LNCAP (cell line): Measurements from ENCODE around the gene ARHGEF16.
A peak's percentile ranks its signal among the peaks of the same experiment; 100 is the strongest.

Source experiments
- CTCF ChIP-seq: fragments of 450-650 bp; IDR thresholded peaks from 2 replicates; pipeline ENCODE4 v1.5.1; 2017; ENCODE audit warnings: mild to moderate bottlenecking

The ARHGEF16 gene

DNA sequence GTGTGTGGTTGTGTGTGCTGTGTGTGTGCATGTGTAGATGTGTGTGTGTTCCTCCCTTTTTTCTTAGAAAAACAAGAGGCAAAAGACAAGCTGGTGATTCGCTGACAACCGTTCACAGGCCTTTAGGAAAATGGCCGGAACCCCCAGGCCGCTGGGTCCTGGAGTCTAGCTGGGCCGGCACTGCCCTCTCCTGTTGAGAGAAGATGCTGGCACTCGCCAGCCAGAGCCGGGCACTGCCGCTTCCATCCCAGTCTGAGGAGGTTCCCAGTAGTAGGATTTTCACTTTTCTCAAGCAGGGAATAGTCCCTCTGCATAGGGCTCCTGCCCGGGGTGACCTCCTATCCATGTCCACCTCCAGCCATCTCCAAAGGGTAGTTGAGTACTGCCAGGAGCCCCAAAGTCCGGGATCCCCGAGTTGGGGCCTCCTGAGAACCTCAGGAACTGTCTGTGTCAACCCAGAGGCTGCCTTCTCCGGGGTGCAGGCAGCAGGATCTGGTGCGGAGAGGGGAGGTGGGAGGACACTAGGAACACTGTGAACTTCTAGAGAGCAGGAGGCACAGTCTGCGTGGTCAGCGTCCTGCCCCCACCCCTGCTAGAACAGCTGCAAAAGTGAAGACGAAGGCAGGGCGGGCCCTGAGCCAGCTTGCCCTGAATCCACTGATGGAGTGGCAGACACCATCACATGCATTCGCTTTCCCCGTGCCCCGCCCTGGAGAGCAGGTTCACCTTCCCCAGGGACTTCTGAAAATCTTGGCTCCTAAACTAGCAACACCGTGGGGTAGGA is 44.1 kb upstream of the ARHGEF16 start:
- peak; percentile 85 for TF ChIP-seq CTCF

- no peak for TF ChIP-seq CTCF
Measured at GRCh38 chr1:3411806-3412205, 42.7 kb upstream of the ARHGEF16 start.

DNA sequence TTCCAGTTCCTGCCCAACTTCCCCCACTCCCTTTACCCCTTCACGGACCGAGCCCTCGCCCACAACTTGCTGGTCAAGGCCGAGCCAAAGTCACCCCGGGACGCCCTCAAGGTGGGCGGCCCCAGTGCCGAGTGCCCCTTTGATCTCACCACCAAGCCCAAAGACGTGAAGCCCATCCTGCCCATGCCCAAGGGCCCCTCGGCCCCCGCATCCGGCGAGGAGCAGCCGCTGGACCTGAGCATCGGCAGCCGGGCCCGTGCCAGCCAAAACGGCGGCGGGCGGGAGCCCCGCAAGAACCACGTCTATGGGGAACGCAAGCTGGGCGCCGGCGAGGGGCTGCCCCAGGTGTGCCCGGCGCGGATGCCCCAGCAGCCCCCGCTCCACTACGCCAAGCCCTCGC is 42.1 kb upstream of the ARHGEF16 start:
- TF ChIP-seq CTCF: no peak

DNA sequence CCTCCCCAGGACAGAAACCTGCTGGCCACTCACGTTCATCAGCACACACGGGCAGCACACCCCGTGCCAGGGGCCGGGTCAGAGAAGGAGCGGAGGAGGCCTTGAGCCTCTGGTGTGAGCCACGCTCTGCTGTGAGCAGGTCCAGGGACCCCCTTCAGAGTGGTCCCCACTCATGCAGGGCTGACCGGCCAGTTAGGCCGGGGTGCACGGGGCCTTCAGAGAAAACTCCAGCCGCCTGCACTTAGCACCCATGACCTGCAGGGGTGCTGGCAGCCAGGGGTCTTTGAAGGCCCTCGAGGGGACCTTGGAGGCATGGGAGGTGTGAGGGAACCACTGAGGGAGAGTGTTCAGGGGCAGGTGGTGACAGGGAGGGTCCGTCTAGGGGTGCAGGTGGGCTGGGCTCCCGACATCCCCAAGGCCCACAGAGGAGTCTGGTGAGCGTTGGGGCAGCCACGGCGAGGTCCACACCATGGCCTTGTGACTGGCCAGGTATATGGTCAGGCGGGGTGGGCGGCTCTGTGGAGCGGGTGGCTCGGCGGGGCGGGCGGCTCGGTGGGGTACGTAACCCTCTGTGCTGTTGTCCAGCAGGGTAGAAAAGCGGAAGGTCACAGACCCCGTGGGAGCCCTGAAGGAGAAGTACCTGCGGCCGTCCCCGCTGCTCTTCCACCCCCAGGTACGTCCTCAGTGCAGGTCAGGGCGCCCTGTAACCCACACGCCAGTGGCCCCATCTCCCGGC is 40.3 kb upstream of the ARHGEF16 start:
- TF ChIP-seq CTCF: no peak

DNA sequence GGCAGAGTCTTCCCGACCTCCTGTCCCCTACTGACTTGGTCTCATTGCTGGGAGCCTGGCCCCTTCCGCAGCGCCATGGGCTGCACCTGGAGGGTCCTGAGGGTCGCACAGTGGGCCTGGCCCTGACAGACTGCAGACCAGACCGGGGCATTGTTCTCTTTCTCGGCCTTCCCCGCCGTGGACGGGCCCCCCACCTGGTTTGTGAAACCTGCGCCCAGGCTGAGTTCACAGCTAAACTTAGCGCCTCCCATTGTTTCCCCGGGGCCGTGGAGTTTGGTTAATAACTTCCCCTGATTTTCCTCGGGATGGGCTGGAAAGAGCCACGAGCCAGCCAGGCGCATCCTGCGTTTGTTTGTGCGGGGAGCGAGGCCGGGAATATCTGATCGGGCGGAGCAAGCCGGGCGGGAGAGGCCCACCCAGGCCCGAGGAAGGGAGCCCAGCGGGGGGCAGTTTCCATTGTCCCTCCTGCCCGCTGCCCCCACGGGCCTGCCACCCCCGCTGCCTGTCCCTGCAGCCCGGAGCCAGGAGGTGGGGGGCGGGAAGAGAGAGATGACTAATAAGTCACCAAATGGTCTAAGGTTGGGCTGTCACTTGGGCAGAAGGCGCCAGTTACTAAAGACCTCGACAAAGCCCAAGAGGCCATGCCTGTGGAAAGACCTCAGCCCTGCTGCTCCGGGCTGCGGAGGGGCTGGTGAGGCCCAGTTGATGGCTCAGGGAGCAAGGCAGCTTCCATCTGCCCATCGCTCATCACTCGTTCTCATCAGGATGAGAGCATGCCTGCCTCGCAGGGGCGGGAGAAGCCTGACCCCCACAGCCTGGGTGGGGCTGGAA is 39.0 kb upstream of the ARHGEF16 start:
- TF ChIP-seq CTCF: no peak

- peak; percentile 62 for TF ChIP-seq CTCF
Measured at GRCh38 chr1:3417082-3417739, 37.3 kb upstream of the ARHGEF16 start.

- no peak for TF ChIP-seq CTCF
Measured at GRCh38 chr1:3417934-3418333, 36.5 kb upstream of the ARHGEF16 start.
